ENCODE data around the gene CENPP. TPM values are rescaled to one million over a fixed set of nuclear protein-coding genes. Genes with fewer than 3 reads are reported as not detected.

CENPP gene
- total RNA-seq, 1 donor from 2014 or later = 7.7 TPM

DNA sequence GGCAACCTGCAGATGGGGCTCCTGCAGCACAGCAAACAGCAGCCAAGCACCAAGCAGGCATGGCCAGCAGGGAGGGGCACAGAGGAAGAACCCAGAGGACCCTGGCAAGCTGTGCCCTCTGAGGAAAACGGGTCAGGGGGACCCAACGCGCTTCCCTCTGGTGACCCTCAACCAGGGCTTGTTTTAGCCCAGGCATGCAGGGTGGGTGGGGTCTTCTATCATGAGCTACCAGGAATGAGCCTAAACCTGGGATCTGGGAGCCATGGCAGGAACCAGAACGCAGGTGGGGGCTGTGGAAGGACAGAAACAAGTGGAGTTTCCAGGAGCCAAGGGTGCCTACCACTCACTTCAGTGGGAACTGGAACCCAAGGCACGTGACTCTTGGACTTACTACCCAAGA, 323.3 kb downstream of the CENPP start:
- H3K27me3 Mint-ChIP-seq (ENCODE audit: low read depth) = no peaks in the 10 kb centered on the region
- no peak overlapping the region for H3K27ac Mint-ChIP-seq (ENCODE audit: unreplicated experiment)
- TF ChIP-seq, protein P1, sequence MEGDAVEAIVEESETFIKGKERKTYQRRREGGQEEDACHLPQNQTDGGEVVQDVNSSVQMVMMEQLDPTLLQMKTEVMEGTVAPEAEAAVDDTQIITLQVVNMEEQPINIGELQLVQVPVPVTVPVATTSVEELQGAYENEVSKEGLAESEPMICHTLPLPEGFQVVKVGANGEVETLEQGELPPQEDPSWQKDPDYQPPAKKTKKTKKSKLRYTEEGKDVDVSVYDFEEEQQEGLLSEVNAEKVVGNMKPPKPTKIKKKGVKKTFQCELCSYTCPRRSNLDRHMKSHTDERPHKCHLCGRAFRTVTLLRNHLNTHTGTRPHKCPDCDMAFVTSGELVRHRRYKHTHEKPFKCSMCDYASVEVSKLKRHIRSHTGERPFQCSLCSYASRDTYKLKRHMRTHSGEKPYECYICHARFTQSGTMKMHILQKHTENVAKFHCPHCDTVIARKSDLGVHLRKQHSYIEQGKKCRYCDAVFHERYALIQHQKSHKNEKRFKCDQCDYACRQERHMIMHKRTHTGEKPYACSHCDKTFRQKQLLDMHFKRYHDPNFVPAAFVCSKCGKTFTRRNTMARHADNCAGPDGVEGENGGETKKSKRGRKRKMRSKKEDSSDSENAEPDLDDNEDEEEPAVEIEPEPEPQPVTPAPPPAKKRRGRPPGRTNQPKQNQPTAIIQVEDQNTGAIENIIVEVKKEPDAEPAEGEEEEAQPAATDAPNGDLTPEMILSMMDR (IDR thresholded peaks at IDR 0.05) = no peak
- H3K4me1 Mint-ChIP-seq (ENCODE audit: low read depth) = peaks cover 14% of the 10 kb centered on the region
- peaks cover 53% of the 10 kb centered on the region for H3K36me3 Mint-ChIP-seq (ENCODE audit: low read depth)
- no peak overlapping the region for H3K4me3 Mint-ChIP-seq (ENCODE audit: unreplicated experiment)
- DNase-seq (ENCODE audit: low spot score) = no peak
- H3K9me3 Mint-ChIP-seq (ENCODE audit: low read depth) = peaks cover 4% of the 10 kb centered on the region

DNA sequence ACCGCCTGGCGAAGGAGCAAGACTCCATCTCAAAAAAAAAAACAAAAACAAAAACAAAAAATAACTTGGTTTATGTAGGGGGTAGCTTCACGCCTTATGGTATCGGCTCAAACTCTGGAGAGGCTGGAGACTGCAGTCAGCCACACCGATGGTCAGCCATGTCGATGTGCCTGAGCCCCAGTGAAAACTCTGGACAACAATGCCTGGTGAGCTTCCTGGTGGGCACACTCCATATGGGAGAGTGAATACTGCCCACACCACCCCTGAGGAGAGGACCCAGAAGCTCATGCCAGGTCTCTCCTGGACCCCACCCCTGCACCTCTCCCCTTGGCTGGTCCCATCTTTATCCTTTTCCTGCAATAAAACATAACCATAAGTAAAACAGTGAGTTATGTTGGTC, 324.5 kb downstream of the CENPP start:
- H3K36me3 Mint-ChIP-seq (ENCODE audit: low read depth) = peaks cover 42% of the 10 kb centered on the region
- no peak overlapping the region for H3K27ac Mint-ChIP-seq (ENCODE audit: unreplicated experiment)
- TF ChIP-seq, protein P1 (IDR thresholded peaks at IDR 0.05) = no peak
- H3K27me3 Mint-ChIP-seq (ENCODE audit: low read depth) = no peaks in the 10 kb centered on the region
- no peak overlapping the region for H3K4me3 Mint-ChIP-seq (ENCODE audit: unreplicated experiment)
- peak; percentile 44 for DNase-seq (ENCODE audit: low spot score)
- peaks cover 26% of the 10 kb centered on the region for H3K4me1 Mint-ChIP-seq (ENCODE audit: low read depth)
- peaks cover 4% of the 10 kb centered on the region for H3K9me3 Mint-ChIP-seq (ENCODE audit: low read depth)

DNA sequence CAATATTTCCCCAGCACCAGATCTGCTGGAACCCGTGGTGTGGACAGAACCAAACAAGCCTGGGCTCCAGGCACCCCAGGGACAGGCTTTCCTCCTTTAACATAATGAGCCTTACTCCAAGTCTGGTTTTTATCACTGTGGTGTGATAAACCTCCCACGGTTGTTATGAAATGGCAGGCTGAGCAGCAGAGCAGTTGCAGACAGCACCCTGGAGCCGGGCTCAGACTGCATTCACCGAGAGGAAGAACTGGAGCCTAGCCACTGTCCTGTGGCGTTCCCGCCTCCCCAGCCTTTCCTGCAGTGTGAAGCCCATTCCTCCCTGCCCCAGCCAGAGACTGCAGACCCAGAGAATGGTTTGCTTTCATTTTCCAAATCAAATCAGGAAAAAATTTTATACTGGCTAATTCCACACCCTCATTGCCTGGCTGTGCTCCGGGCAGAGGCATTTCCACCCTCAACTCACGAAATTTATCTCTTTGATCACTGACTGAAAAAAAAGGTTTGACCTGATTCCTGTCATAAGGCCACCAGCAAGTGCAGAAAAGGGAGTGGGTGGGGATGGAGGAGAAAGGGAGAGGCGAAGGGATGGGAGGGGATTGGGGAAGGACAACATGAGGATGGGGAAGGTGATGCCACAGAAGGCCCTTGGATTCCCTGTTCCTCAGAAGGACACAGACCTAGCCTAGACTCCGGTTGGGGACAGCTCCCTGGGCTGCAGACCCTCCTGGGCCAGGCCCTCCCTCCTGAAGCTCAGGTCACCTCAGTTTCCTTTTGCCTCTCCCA, 325.3 kb downstream of the CENPP start:
- H3K27ac Mint-ChIP-seq (ENCODE audit: unreplicated experiment) = no peak overlapping the region
- no peak overlapping the region for H3K4me3 Mint-ChIP-seq (ENCODE audit: unreplicated experiment)
- TF ChIP-seq, protein P1 (IDR thresholded peaks at IDR 0.05) = no peak
- peaks cover 37% of the 10 kb centered on the region for H3K36me3 Mint-ChIP-seq (ENCODE audit: low read depth)
- peaks cover 30% of the 10 kb centered on the region for H3K4me1 Mint-ChIP-seq (ENCODE audit: low read depth)
- H3K27me3 Mint-ChIP-seq (ENCODE audit: low read depth) = no peaks in the 10 kb centered on the region
- H3K9me3 Mint-ChIP-seq (ENCODE audit: low read depth) = no peaks in the 10 kb centered on the region
- peak; percentile 64 for DNase-seq (ENCODE audit: low spot score)

DNA sequence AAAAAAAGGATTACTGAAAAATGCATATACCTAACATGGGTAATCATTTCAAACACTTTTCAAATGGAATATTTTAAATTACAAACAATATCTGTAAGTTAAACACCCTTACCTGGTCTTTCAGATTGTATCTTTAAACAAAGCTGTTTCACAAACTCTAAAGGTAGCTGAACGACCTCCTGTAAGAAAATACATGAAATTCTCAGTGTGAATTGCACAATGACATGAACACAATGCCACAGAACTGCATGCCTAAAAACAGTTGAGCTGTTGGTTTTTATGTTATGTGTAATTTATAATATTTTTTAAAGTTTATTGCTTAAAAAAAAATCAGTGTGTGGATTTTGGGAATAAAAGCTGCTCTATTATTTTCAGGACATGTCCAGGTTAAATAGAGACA, 326.7 kb downstream of the CENPP start:
- TF ChIP-seq, protein P1 (IDR thresholded peaks at IDR 0.05) = no peak
- DNase-seq (ENCODE audit: low spot score) = no peak
- H3K4me3 Mint-ChIP-seq (ENCODE audit: unreplicated experiment) = no peak overlapping the region
- H3K36me3 Mint-ChIP-seq (ENCODE audit: low read depth) = peaks cover 32% of the 10 kb centered on the region
- H3K4me1 Mint-ChIP-seq (ENCODE audit: low read depth) = peaks cover 30% of the 10 kb centered on the region
- no peaks in the 10 kb centered on the region for H3K27me3 Mint-ChIP-seq (ENCODE audit: low read depth)
- peak overlapping the region; percentile 22 for H3K27ac Mint-ChIP-seq (ENCODE audit: unreplicated experiment)
- no peaks in the 10 kb centered on the region for H3K9me3 Mint-ChIP-seq (ENCODE audit: low read depth)

DNA sequence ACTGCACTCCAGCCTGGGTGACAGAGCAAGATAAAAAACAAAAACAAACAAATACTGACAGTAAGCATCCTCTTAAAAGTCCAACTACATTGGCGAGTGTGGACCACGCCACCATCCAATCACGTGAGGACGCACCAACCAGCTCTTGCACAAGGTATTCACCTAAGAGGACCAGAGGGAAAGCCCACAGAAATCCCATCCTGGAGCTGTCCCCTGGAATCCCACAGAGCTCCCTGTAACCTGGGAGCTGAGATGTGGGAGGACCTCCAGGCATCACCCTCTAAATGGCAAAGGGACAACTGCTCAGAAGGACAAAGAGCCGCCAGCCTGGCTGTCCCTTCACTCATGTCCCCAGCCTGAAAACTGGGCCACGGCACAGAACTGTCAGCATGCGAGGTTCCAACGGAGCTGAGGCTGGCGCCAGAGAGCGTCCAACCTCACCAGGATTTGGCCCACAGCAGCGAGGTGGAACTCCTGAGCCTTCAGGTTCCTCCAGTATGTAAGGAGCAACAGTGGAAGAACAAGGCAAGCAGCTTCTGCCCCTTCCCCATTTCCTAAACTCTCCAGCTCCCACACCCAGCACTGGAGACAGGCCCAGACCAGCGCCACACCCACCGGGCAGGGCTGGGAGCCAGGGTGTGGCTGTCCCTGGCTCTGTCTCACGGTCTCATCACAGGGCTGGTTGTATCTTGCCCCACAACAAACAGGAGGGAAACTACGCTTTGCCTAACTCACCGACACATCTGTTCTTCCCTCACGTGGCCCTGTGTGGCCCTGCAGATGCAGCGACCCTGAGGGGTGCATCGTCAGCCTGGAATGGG, 328.9 kb downstream of the CENPP start:
- Mint-ChIP-seq H3K4me3 (ENCODE audit: unreplicated experiment) (no peak overlapping the region), H3K27me3 (ENCODE audit: low read depth) (no peaks in the 10 kb centered on the region), H3K27ac (ENCODE audit: unreplicated experiment) (peak overlapping the region; percentile 96), H3K4me1 (ENCODE audit: low read depth) (peaks cover 30% of the 10 kb centered on the region), H3K36me3 (ENCODE audit: low read depth) (peaks cover 24% of the 10 kb centered on the region), H3K9me3 (ENCODE audit: low read depth) (no peaks in the 10 kb centered on the region)
- TF ChIP-seq, protein P1 (IDR thresholded peaks at IDR 0.05) = no peak
- peak; percentile 64 for DNase-seq (ENCODE audit: low spot score)
